Activated CD4-positive, alpha-beta T cell treated with anti-CD3 and anti-CD28 coated beads, Interleukin-2, amount 50 U/mL, for 48 hours (primary cell): ENCODE results near the gene PTPRN2.
"Not testable (repeated sequence)": the region's sequence is repeated elsewhere in the genome, so short reads cannot be mapped to it uniquely, and the experiment has no call there.

ENCODE experiments used
- DNase-seq, 2 experiments: peaks; one replicate each; pipeline ENCODE4 v3.0.0-alpha.2; 2020

The PTPRN2 gene

DNA sequence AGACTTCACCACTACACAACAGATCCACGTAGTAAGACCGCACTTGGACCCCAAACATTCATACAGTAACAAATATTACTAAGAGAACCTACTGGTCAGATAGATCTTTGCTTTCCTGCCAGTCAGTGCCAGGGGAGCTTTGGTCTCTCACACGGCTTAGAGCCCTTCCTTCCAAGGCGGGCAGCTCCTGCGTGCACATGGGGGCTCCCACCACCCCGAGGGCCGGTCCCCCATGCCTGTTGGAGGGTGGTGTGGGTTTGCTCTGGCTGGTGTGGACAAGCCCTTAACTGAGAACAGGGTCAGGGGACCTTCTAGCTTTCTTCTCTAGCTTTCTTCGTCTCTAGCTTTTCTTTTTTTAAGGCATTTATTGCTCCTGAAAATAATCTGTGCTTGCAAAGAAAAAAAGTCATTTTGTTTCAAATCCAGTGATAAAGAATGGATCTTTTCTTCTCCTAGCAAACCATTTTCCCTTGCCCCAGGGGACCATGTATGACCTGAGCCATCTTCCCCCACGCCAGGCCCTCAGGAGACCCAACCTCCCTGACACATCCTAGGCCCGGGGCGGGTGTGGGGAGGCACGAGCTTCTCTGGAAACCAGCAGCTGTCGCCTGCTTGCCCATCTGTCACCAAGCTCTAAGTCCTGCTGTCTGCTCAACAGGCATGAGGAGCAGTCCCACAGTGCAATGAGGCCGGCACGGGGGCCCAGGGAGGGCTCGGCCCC, 591.1 kb downstream of the PTPRN2 start:
- DNase-seq: no peak

DNA sequence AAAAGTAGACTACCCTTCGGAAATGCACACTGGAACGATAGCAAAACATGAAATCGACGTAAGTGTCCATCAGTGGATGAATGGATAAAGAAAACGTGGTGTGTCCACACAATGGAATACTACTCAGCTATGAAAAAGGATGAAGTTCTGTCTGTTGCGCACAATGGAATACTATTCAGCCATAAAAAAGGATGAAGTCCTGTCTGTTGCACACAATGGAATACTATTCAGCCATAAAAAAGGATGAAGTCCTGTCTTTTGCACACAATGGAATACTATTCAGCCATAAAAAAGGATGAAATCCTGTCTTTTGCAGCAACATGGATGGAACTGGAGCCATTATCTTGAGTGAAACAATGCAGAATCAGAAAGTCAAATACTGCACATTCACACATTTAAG, 591.8 kb downstream of the PTPRN2 start:
- no peak for DNase-seq

DNA sequence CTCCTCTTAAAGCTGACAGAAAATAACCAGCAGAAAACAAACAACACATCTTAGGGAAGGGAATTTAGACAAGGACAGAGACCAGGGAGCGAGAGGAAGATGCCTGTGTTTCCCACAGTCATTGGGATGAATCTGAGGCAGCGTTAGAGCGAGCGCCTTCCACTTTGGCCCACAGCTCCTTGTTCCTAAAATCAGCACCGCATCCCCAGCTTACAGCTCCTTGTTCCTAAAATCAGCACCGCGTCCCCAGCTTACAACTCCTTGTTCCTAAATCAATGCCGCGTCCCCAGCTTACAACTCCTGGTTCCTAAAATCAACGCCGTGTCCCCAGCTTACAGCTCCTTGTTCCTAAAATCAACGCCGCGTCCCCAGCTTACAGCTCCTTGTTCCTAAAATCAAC, 593.3 kb downstream of the PTPRN2 start:
- DNase-seq: no peak

DNA sequence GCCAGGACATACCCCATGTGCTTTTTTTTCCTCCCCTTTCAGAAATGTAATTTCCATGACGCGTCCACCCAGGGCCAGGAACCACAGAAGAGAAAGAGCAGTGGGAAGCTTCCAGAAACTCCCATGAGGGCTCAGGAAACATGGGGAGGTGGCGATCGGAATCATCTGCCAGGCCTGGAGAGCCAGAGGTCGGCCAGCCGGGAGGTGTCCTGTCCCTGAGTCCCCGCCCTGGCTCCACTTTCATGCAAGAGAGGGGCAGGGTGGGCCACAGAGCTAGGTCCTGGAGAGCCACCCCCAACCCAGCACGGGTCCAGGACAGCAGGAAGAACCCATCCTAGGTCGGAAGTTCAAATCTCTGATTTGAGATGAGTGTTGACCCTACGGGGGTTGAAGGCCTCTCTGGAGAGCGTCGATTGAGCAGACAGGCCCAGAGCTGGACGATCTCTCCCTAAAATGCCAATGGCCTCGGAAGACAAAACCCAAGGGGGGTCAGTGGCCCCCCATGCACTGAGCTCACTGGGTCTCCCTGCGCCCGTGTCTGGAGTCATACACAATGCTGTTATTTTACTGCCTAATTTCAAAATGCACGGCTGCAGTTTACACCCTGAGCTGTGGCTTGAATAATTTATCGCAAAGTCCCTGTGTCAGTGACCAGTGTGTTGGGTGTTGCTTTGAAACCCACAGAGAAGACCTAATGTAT, 594.1 kb downstream of the PTPRN2 start:
- DNase-seq: no peak

DNA sequence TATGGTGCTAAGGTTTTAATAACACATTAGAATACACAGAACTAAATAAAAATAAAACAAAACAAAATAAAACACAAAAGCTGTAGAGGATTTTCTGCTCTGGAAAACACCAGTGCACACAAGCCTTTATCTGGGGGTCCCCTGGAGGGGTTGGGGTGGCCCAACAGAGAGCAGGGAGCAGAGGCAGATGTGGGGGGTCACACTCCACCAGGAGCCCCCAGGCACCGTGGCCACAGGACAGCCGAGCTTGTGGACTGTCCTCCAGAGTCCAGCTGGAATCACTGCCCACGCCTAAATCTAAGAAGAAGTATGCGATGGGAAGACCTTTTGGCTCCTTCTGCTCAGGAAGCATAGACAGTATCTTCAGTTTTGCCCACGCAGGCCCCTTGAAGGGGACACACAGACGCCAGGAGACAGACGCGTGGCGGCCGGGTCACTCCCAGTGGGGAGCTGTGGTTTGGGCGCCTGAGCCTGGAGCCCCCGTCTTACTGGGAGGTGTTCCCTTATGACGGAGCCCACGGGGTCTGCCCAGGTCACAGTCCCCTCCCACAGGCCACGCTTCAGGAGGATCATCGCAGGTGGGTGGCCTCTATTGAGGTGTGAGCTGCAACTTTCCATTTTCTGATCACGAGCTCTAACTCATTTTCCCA, 595.0 kb downstream of the PTPRN2 start:
- DNase-seq: no peak

DNA sequence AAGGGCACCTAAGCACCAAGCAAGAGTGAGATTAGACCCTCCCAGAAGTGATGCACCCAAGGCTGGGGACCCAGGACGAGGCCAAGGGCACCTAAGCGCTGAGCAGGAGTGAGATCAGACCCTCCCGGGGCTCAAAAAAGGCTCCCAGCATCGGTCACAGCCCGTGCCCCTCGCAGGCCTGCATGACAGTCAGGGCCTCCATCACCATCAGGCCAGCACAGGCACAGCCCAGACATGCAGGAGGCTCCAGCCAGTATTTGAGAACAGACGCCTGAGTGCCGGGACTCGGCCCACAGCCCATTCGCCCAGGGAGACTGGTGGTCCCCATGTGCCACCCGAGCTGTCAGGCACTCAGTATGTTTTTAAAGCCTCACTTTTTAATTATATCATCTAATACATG, 595.9 kb downstream of the PTPRN2 start:
- DNase-seq: no peak

DNA sequence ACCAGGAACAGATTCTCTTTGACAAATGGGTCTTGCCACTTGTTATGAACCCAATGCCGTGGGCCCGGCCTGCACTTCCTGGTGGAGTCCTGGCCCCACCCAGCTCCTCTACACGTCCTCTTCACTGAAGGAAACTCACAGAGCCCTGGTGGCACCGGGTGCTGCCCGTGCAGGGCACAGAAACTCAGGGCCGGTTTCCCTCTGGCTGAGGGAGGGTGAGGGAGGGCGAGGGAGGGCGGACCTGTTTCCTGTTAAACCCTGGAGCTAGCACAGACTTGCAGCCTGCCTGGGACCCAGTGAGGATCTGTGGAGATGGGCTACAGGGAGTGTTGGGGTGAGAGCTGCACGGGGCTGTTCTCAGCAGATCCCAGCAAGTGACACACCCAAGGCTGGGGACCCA, 596.3 kb downstream of the PTPRN2 start:
- DNase-seq: no peak

DNA sequence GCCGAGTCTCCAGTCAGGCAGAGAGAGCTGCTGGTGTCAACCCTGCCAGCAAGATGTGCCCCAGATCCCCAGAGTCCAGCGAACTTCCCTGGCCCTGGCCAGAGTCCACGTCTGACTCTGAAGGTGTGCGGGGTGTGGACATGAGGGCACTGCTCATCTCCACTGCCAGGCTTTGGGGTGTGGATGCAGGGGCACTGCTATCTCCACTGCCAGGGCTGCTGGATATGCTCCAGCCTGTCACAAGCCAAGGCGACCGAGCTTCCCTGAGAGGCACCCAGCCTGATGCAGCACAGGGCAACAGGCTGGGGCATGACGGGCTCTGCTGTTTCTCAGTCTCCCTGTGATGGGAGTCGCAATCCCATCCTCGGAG, 596.8 kb downstream of the PTPRN2 start:
- DNase-seq: no peak

DNA sequence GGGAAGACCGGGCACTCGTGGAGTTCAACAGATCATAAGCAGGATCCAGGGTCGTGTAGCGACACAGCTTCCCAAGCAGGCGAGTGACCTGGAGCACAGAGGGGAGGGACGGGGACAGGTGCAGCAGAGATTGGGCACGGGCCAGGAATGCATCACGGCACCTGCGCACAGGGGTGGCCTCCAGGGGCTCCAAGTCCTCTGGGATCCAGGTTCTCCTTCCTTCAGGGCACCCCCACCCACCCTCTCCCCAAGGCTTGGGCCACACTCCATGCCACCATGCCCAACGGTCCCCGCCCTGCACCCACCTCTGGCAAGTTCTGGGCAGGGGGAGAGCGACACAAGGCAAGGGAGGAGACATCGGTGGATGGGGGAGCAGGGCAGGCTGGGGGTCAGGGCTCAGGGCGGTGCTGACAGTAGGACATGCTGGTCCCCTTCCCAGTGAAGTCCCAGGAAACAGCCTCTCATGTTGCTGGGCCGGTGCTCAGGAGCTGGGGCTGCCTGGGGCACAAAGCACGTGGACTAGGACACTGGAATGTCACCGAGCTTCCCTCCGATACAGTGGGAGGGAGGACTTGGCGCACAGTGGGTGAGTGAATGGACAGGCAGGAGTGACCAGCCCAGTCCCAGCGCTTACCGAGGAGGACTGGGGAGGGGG, 597.3 kb downstream of the PTPRN2 start:
- no peak for DNase-seq

DNA sequence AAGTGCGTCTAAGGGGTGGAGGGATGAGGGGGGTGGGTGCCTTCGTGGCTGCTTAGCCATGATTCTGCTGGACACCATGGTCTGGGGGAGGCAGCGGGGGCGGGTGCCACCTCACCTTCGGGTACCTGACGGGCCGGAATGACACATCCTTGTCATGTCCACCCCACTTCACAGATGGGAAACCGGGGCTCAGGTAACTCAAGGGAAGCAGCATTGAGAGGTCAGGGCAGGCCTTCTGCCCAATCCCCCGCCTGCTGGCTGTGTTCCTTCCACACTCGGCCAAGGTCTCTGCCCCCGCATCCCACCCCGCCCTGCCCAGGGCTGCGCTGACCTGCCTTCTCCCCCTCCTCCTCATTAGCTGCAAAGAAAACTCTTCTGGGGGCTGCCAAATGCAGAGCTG, 598.0 kb downstream of the PTPRN2 start:
- DNase-seq: no peak

DNA sequence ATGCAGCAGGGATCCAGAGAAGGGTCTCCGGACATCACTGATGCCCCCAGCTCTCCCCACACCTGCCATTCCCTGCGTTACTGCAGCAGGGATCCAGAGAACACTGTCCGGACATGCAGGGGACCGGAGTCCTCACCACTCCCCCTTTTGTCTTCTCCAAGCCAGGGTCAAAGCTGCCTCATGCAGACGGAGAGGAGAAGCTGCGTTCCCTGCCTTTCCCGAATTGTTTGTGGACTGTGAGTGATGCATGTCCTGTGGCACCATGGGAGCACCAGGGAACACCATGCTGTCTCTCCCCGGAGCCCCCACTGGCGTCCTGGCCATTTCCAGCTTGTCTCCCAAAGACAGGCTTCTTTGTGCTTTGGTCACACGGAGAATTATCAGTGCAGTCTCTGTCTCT, 599.7 kb downstream of the PTPRN2 start:
- no peak for DNase-seq

DNA sequence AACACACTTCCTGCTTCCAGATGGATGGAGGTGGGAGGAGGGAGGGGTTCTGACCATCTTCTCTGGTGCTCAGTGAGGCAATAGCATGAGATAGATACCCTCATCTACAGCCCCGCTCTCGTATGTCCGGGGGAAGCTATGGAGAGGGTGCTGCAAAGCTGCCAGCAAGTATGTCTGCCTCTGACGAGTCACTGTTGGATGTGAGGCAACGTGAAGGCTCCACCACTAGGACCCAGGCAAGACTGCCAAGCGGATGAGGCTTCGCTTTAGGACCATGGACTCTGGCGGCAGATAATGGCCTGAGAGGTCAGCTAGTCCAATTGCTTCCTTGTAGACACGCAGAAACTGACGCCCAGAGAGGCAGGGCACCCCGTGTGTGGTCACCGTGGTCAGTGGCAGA, 601.6 kb downstream of the PTPRN2 start:
- no peak for DNase-seq

DNA sequence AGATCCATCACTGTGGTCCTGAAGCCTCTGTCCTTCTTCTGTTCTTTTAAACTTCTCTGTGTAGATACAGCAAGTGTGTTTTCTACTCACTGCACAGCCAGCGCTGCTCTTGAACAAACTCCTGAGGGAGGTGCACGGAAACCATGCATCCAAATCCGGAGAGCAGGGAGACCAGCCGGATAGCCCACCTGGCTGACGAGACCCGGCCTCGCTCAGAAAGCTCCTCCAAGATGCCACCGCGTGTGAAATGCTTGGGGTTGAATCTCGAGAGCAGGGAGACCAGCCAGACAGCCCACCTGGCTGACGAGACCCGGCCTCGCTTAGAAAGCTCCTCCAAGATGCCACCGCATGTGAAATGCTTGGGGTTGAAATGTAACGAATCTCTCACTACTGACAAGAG, 602.0 kb downstream of the PTPRN2 start:
- no peak for DNase-seq

DNA sequence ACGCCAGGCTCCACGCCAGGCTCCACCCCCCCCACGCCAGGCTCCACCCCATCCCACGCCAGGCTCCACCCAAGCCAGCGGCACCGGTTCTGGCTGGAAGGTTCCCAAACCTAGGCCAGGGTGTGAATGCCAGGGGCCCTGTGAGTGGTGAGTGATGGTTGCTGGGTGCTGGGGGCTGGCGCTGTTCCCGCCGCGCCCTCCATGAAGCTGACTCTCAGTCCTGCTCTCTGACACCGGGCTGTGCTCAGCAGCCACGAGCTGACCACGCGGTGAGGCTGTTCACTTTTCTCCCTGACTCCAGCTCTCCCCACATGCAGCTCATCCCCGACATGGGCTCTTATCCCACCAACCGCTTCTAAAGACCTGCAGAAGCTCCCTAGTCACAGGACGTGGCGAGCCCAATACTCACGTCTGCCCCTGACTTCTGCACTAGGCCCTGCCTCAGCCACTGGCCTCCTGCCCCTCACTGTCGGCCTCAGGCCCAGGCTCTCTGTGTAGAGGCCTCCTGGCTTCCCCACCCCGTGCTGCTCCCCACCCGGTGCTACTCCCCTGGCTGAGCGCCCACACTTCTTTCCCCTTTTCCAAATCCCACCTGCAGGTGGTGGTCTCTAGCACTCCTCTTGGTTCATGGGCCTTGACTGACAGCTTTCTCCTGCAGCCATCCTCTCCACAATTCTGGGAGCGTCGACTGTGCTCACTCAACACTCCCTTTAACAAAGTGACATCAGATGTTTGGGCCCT, 603.0 kb downstream of the PTPRN2 start:
- DNase-seq: no peak

DNA sequence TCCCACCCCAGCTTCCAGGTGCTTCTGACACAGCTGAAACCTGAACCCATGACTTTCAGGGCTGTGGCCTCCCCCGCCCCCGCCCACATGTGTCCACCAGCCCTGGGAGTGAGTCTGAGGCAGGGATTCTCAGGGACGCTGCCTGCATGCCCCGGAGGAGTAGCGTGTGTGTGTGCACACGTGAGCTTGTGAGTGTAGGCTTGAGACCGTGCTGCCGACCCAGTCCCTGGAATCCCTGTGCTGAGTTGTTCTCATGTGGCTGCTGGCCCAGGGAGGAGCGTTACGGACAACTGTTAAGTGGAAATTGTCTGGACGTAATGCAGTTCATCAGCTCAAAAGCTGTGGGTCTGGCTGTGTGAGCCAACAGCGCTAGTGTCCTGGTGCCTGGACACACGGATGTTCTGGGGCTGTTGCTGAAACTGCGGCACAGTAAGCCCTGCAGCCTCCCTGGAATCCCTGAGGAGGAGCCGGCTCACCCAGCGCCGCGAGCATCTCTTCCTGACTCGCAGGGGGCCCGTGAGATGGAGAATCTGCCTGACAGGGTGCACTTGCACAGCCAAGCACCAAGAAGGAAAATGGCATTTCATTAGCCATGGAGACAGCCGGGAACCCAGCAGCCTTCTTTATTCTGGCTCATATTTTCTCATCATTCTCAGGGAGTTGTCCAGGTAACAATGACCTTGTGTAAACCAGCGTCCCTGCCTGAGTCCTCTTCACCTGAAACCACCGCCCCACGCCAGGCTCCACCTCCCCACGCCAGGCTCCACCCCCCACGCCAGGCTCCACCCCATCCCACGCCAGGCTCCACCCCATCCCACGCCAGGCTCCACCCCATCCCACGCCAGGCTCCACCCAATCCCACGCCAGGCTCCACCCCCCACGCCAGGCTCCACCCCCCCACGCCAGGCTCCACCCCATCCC, 603.9 kb downstream of the PTPRN2 start:
- DNase-seq: no peak

DNA sequence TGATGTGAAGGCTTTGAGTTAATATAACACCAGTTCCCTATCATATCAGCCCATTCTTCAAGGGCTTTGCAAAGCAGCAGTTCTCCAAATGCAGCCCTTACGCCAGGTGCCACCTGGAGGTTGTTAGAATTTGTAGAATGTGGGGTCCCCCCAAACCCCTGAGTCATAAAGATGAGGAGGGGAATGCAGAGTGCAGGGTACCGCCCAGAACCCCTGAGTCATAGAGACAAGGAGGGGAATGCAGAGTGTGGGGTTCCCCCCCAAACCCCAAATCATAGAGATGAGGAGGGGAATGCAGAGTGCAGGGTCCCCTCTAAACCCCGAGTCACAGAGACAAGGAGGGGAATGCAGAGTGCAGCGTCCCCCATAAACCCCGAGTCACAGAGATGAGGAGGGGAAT, 605.8 kb downstream of the PTPRN2 start:
- no peak for DNase-seq

DNA sequence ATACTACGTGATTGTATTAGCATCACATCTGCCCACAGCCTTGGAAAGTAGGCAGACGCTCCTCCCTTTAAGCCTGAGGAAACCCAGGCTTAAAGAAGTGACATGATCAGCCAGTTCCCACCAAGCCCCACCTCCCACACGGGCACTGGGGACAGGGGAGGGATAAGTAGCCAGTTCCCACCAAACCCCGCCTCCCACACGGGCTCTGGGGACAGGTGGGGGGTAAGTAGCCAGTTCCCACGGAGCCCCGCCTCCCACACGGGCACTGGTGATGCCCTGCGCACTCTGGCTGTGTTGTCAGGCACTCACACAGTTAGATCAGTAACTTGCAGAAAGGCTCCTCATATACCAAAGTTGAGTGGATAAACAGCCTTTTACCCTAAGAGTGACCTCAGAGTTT, 606.8 kb downstream of the PTPRN2 start:
- DNase-seq: no peak

DNA sequence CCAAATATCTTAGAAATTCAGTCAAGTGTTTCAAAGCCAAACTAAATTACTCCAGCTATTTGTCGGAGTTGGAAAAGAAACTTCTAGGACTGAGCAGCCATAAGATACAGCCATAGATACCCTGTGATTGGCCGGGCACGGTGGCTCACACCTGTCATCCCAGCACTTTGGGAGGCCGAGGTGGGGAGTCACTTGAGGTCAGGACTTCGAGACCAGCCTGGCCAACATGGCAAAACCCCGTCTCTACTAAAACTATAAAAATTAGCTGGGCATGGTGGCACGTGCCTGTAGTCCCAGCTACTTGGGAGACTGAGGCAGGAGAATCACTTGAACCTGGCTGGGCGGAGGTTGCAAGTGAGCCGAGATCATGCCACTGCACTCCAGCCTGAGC, 607.3 kb downstream of the PTPRN2 start:
- not testable (repeated sequence) for DNase-seq

DNA sequence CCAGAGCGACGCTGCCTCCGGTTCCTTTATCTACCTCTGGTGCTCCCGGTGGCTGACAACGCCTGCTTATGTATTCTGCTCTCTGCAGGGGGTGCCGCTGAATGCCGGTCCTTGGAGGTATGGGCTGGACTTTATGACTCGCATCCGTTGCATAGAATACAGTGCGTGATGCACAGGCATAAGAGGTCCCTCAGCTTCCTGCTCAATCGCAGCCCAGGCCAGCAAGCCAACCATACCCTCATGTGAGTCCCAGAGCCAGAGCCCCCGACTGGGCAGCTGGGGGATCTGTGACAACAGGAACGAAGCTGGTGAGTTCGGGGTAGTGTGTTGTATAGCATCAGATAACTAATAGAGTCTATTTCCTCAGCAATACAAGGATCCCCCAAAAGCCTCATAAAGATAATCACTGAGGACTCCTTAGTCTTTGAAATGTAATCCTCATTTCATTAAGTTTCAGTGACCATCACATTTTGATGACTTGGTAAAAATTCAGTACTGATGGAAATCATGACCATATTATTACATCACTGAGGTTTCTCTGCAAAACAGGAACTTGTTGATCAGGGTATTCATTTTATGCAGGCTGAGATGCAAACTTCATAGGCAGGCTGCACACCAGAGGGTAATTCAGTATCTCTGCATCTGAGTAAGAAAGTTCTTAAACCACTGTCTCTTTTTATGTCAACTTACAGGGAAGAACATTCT, 607.8 kb downstream of the PTPRN2 start:
- DNase-seq: no peak

DNA sequence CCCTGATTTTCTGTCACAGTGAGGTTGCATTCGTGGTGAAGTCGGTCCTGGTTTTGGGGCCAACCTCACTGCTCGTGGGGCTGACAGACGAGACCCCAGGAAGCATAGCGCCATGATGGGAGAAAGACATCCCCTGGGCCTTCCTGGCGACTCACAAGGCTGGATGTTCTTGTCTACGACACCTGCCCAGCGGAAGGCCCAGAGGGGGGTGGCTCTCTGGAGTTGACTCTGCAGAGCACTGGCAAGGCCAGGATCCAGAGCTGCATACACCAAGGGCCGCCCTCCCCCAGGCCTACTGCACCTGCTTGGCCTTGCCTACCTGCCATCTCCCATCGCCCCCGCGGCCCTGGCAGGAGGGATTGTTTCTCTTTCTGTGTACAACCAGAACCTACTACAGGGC, 608.9 kb downstream of the PTPRN2 start:
- DNase-seq: no peak
